Umbilical cord (tissue), 2 donors: ENCODE results near the gene BTBD10. TPM values are rescaled to one million over a fixed set of nuclear protein-coding genes. Genes with fewer than 3 reads are reported as not detected.

Experiments used
- DNase-seq: peaks from one replicate; pipeline ENCODE4 v3.0.0-alpha.2; 2015; ENCODE audit warnings: low spot score
- total RNA-seq: library from RNA; depleted of rRNA; stranded (reverse); fragments of >200 nt; gene quantifications from one replicate; pipeline ENCODE4 v1.2.3, GENCODE V29; 2014; ENCODE audit warnings: low replicate concordance; ENCODE audit not compliant: insufficient read depth

BTBD10 gene
- 52.2 TPM for total RNA-seq

DNA sequence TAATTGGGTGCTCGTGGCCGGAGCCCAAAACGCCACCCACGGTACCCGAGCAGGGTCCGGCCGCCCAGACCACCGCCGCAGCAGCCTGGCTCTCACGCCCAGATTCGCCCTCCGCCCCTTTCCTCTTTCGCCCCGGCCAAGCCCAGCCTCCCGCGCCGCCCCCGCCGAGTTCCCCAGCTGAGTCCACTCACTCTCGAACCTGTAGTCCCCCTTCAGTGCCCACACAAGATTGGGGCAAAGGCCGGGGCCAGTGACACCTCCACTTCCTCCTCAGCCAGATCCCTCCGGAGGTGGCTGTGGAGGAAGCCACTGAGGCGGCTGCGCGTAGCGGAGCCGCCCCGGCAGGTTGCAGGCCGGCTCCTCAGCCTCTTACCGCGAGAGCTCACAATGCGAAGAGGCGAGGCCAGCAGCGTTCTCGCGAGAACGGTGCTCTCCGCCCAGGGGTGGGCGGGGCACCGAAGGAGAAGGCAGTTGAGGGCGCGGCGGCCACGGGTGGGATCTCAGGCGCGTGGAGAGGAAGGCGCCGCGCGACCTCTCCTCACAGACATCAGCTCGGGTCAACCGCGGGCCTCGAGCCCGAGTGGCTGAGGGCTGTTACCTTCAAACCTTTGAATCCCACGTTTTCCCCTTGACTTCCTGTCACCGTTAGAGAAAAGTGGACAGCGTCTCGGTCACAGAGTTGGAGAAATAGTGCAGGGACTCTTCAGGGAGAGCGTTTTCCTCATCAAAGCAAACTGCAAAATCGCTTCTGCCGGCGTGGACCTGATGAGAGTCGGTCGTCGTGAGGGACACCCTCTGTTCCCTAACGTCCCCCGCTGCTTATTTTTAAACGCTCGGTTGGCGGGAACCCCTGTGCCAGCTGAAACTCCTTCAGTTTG lies at the start of gene BTBD10:
BTBD10 (minus strand) TSS at position 322 of the 878 bp plus-strand sequence. CDS start 18,098 bp downstream, outside the sequence.
- peak; percentile 98 for DNase-seq

DNA sequence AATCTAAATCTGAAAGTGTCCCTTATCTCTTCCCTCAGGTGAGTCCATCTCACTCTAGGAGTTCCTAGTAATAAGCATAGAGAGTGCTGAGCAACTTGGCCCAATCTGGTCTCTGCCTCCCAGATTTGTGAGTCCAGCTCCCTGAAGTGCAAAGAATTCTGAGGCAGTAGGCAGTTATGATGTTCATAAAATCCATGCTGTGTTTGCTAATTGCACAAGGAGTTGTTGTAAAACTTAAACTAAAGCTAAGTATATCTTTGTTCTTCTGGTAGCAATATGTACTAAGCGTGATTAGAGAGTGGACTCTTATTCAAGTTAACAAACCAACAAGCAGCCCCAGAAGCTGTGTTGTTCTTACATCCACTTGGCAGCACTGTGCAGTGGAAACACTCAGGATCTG lies 40.4 kb upstream of the BTBD10 start:
- no peak for DNase-seq

DNA sequence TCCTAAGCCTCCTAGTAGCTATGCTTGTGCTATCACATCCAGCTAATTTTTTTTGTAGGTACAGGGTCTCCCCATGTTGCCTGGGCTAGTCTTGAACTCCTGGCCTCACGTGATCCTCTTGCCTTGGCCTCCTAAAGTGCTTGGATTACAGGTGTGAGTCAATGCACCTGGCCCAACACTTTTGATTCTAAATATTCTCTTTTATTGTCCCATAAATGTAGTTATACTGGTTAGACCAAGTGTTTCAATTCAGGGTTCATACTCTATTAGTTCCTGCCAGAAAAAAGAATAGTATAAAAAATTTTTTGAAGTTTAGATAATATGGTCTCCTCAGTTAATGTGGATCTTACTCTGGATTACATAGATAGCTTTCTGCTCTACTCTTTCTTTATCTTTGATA lies 39.5 kb upstream of the BTBD10 start:
- DNase-seq: no peak

GRCh38 chr11:13495929-13496328 lies 32.9 kb upstream of the BTBD10 start, which contains the start of gene PTH:
TSS of gene PTH (minus strand) at chr11:13495997. CDS start at chr11:13492855, 3,142 bp downstream.
- no peak for DNase-seq

DNA sequence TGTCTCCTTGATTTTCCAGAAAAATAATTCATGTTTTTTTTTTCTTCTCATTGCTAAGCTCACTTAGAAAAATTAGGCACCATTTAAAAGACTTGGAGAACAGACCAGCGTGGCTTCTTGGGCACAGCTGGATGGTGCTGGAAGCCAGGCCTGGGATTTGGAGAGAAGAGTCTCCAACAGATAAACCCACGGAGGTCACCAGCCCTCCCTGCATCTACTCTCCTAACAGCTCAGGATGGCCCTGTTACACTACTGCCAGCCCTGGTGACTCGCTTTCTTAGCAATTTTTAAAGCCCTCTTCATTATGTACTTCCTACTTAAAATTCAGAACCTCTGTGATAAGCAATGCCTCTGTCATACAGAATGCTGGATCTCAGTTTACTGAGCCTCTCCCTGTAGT lies 31.0 kb upstream of the BTBD10 start:
- no peak for DNase-seq

GRCh38 chr11:13487661-13488030 lies 24.6 kb upstream of the BTBD10 start:
- DNase-seq: no peak

GRCh38 chr11:13486926-13487660 lies 24.1 kb upstream of the BTBD10 start:
- DNase-seq: peak; percentile 8

DNA sequence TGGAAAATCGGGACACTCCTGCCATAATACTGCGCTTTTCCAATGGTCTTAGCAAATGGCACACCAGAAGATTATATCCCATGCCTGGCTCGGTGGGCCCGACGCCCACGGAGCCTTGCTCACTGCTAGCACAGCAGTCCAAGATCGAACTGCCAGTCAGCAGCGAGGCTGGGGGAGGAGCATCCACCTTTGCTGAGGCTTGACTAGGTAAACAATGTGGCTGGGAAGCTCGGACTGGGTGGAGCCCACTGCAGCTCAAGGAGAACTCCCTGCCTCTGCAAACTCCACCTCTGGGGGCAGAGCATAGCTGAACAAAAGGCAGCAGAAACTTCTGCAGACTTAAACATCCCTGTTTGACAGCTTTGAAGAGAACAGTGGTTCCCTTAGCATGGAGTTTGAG lies 17.2 kb upstream of the BTBD10 start:
- DNase-seq: no peak

DNA sequence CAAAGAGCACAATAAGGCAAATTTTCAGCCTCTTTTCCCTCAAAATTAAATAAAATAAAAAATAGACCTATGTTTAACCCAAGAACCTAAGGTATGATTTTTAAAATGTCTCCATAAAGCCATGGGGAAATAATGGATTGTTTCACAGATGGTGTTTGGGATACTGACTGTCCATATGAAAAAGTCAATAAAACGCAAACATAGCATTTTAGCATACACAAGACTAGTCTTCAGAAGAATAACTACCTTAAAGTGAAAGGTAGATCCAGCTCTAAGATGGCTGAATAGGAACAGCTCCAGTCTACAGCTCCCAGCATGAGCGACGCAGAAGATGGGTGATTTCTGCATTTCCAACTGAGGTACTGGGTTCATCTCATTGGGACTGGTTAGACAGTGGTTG lies 16.7 kb upstream of the BTBD10 start:
- no peak for DNase-seq

- no peak for DNase-seq
Measured at GRCh38 chr11:13475091-13475490, 12.1 kb upstream of the BTBD10 start.

DNA sequence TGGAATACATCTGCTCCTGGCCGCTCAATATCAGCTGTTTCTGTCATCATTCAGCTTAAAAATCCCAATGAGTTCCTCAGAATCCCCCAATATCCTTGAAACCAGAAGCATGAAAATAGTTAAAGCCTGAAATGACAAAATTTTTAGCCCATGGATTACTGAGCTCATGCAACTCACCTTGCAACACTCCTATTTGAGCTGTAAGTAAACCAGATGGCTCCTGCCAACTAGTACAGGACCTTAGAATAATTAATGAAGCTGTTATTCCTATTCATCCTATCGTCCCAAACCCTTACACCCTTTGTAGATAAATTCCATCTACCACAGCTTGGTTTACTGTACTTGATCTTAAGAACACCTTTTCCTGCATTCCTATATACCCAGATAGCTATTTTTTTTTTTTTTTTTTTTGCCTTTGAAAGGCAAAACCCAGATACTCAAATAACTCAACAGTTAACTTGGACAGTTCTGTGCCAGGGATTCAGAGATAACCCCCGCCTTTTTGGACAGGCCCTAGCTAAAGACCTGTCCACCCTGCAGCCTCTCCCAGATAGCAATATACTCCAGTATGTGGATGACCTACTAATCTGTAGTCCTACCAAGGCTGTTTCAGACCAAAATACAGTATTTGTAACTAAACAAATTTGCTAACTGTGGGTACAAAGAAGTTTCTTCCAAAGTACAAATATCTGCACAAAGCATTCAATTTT lies 10.1 kb upstream of the BTBD10 start:
- DNase-seq: no peak

- DNase-seq: no peak
Measured at GRCh38 chr11:13468750-13469149, 5.7 kb upstream of the BTBD10 start.

DNA sequence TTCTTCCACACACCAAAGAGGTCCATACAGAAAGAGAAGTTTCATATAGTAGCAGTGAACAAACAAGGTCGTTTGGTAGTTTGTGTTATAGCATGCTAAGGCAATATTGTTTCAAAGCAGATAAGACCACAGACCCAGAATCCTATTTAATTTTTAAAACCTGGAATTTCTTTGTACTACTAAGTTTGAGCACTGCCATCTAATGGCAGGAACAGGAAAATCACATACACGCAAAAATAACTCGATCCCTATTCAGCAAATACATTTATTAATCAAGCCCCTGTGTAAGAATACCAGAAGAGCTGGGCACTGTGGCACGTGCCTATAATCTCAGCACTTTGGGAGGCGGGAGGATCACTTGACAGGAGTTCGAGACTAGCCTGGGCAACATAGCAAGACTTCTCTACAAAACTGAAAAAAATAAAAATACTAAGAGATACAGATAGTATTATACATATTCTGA lies 2.9 kb upstream of the BTBD10 start:
- peak; percentile 23 for DNase-seq

GRCh38 chr11:13463779-13464290 lies 813 bp upstream of the BTBD10 start:
- no peak for DNase-seq

DNA sequence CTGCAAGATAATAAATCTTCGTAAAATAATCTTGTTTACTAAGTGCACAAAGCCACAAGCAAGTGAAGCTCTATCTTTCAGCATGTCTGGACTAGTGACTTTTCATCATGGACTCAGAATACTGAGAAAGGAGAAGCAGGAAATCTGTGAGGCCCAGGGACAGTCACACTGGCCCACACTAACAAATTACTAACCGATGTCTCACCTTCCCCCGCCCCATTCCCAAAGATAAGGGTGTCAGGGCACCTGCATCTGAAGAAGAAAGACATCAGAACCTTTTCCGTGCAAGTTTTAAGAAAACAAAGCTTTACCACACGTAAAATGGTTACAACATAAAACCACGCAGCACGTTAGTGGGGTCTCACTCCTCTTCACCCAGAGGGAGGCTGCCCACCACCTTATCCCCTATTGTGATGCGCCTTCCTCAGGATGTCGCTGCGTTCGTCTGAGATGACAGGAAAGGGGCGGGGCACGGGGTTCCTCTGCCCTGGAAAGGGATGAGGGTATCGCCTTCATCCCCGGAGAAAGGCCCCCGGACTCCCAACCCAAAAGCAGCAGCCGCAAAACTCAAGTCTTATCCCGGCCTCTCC lies 616 bp downstream of the BTBD10 start:
- peak; percentile 64 for DNase-seq

DNA sequence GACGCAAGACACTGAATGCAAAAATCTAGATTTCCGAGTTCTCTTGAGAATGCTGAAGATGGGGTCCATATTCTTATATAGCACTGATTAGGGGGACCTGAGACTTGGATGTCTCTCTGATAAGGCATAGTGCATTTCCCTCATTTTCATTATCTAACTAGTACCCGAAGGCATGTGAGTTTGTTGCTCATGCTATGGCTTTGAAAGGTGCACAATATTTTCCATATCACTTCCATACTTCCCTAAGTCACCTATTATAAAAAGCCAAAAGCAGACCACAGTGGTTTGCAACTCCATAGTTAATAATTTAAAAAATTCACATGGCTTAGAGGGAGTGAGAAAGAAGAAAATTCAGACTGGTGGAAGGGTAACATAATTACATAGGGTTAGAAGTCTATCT lies 1.7 kb downstream of the BTBD10 start:
- DNase-seq: no peak

GRCh38 chr11:13450832-13451397 lies 12.1 kb downstream of the BTBD10 start:
- no peak for DNase-seq

- DNase-seq: no peak
Measured at GRCh38 chr11:13449522-13449921, 13.5 kb downstream of the BTBD10 start.

DNA sequence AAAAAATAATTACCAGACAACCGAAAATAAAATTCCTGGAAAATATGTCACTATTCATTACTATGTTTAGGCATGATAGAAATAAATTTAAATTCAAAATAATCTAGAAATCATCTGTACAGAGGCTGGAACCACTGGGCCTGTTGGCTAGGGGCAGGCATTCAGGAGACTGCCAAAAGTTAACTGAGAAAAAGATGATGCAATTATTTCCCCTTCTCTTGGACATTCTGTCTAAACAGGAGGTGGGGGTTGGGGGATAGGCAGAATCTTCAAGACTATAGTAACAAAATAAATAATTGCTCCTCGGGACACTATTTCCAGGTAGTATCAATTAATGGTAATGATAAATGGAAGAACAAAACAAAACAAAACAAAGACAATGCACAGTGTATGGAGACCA lies 14.1 kb downstream of the BTBD10 start:
- DNase-seq: no peak

DNA sequence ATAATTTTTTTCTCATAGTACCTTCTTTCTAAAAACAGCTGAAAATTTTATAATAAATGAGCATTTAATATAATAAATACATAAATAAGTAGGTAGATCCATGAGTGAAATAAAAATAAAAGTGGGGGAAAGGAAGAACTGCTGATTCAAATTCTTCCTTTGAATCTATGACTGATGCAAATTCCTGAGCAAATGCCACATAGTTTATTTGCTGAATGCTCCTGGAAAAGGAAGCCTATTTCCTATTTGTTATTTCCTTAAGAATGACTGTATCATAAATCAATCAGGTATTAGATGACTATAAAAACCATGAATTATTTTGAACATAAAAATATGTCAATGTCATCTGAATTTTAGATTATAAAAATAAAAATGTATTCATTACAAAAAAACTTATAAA lies 16.6 kb downstream of the BTBD10 start:
- peak; percentile 15 for DNase-seq

DNA sequence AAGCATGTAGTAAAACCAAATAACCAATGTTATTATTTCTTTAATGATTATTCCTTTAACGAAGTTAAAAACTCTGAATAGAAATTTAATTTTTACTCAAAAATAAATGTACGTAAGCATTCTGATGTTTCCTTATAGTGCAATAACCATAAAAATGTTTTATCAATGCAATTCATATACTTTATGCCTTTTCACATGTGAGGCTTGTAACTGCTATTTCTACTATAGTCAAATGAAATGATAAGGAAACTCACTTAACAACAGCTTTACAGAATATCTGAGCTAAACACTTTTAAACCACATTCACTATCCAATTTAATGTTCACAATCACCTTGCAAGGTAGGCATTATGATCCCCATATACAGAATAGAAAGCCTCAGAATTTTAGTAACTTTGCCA lies 17.4 kb downstream of the BTBD10 start:
- DNase-seq: no peak
